Stomach (tissue), 4 donors: Measurements from ENCODE around the gene DND1.

Experiments
- CTCF ChIP-seq, 7 experiments: fragments of 450-650 bp in 4 of 7; fragments of 200-600 bp in 3 of 7; sonication (generic) in 3 of 7; IDR thresholded peaks; one replicate each; pipeline ENCODE4 v1.5.1; 2016 to 2019; ENCODE audit warnings: antibody characterized with exemption in 7 of 7, control low read depth in 2 of 7, mild to moderate bottlenecking in 1 of 7
- POLR2A ChIP-seq, 4 donors: fragments of 450-650 bp; IDR thresholded peaks; one replicate each; pipeline ENCODE4 v1.6.1; 2016; ENCODE audit warnings: antibody characterized with exemption in 4 of 4, control low read depth in 2 of 4, mild to moderate bottlenecking in 1 of 4, moderate library complexity in 1 of 4

- no peak for TF ChIP-seq POLR2A (IDR thresholded peaks at IDR 0.05)
- no peak for TF ChIP-seq CTCF (IDR thresholded peaks at IDR 0.05)
Measured at GRCh38 chr5:140631036-140631417, 42.3 kb downstream of the DND1 start.
